HG02588 (cell line): ENCODE data around the gene NEK4.
"Not testable (repeated sequence)": the region's sequence is repeated elsewhere in the genome, so short reads cannot be mapped to it uniquely, and the experiment has no call there.

ENCODE experiments used
- ATAC-seq: cut with Tn5 transposase; IDR thresholded peaks from one replicate; pipeline ENCODE4 v1.9.1; 2021; ENCODE audit warnings: mild to moderate bottlenecking, moderate library complexity; ENCODE audit not compliant: unreplicated experiment

NEK4 gene

DNA sequence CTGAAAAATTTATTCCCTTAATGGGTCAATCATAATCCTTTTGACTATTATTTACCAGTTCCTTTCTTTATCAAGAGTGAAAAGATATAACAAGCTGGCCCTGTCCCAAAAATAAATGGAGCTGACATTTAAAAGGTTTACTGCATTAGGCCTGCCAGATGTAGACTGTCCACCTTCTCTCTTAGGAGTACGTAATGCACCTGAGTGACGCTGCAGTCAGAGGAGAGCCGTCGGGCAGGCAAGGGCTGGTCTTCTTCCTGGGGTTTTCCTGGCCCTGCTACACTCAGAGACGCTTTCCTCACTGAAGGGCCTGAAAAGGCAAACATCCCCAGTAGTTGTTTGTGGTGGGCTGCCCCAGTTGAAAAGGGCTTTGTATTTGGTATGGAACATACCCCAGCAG, 27.6 kb downstream of the NEK4 start:
- no peak for ATAC-seq

DNA sequence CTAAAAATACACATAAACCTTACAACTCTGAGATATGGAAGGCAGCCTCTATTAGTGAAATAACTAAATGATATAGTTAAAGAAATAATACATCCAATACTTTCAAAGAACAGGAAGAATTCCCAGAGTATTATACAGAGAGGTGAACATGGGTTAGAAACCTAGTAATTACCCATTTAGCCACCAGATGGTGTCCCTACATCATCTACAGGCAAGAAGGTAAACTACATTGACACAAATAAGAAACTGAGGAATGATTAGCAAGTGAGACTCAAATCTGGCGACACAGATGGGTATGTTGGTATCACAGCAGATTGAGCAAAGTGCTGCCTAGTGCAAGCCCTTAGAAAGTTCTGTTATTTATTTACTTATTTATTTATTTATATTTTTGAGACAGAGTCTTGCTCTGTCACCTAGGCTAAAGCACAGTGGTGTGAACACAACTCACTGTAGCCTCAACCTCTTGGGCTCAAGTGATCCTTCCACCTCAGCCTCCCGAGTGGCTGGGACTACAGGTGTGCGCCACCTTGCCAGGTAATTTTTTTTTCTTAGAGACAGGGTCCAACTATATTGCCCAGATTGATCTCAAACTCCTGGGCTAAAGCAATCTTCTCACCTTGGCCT, 28.2 kb downstream of the NEK4 start:
- no peak for ATAC-seq

DNA sequence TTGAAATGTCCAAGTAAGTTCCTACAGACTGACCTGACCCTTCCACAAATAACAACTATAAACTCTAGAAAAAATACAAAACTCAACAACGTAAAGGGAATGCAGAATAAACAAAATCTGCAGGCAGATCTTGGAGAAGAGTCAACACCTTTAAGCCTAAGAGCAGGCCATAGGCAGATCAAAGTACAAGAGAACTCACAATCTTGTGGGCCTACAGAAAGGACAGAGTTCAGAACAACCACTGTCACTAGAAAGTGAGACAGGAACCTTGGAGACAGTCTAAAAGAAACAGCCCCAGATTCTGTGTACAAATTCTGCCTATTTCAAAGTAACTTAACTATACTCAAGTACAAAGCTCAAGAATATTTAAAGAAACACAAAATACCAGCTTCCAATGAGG, 31.0 kb downstream of the NEK4 start:
- no peak for ATAC-seq

DNA sequence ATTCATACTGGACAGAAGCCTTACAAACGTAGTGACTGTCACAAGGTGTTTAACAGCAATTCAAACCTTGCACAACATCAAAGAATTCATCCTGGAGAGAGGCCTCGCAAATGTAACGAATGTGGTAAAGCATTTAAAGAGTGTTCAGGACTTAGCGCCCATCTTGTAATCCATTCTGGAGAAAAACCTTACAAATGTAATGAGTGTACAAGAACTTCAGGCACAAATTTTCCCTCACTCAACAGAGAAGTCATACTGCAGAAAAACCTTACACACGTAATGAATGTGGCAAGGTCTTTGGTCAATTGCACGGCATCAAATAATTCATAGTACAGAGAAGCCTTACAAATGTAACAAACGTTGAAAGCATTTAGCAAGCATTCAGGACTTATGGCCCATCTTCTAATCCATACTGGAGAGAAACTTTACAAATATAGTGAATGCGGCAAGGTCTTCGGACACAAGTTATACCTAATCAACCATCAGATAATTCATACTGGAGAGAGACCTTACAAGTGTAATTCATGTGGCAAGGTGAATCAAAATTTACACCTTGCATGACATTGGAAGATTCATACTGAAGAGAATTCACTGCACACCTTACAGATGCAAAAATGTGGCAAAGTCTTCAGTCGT, 37.4 kb downstream of the NEK4 start:
- no peak for ATAC-seq

DNA sequence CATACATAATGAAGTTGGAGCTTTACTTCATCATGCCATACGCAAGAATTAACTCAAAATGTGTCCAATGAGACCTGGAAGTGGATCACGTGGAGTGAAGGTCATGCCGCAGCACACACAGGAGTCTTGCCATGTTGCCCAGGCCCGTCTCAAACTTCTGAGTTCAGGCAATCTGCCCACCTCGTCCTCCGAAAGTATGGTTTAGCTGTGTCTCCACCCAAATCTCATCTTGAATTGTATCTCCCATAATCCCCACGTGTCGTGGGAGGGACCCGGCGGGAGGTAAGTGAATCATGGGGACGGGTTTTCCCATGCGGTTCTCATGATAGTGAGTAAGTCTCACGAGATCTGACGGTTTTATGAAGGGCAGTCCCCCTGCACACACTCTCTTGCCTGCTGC, 39.1 kb downstream of the NEK4 start:
- ATAC-seq: no peak

DNA sequence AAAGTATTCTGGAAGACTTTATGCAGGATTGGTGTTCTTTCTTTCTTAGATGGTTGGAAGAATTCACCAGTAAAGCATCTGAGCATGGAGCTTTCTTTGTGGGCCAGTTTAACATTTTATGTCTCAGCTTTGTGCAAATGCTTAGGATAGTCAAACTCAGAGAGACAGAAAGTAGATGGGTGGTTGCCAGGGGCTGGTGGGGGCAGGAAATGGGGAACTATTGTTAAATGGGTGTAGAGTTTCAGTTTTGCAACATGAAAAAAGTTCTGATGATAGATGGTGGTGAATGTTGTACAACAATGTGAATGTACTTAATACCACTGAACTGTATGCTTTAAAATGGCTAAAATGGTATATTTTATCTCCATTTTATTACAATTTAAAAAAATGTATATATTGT, 40.1 kb downstream of the NEK4 start:
- no peak for ATAC-seq

DNA sequence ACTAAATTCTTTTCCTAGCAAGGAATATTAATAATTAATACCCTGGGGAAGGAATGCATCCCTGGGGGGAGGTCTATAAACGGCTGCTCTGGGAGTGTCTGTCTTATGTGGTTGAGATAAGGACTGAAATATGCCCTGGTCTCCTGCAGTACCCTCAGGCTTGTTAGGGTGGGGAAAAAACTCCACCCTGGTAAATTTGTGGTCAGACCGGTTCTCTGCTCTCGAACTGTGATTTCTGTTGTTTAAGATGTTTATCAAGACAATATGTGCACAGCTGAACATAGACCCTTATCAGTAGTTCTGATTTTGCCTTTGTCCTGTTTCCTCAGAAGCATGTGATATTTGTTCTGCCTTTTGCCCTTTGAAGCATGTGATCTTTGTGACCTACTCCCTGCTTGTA, 42.0 kb downstream of the NEK4 start:
- ATAC-seq: not testable (repeated sequence)

DNA sequence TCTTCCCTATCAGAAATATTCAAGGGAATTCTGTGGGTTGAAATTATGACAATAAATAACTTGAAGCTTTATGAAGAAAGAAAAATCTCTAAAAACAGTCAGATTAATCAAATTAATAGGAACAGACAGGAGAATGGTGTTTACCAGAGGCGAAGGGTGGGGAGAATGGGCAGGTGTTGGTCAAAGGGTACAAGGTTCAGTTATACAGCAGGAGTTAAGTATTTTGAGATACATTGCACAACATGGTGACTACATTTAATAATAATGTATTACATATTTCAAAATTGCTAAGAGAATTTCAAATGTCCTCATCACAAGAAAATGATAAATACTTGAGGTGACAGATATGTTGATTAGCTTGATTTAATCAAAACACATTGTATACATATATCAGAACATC, 46.2 kb downstream of the NEK4 start:
- ATAC-seq: no peak

DNA sequence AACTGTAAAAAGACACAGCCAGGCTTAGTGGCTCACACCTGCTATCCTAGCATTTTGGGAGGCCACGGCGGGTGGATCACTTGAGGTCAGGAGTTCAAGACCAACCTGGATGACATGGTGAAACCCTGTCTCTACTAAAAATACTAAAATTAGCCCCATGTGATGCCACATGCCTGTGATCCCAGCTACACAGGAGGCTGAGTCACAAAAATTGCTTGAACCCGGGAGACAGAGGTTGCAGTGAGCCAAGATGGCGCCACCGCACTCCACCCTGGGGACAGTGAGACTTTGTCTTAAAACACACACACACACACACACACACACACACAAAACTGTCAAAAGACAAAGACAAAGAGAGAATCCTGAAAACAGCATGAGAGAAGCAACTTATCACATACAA, 46.8 kb downstream of the NEK4 start:
- ATAC-seq: no peak

DNA sequence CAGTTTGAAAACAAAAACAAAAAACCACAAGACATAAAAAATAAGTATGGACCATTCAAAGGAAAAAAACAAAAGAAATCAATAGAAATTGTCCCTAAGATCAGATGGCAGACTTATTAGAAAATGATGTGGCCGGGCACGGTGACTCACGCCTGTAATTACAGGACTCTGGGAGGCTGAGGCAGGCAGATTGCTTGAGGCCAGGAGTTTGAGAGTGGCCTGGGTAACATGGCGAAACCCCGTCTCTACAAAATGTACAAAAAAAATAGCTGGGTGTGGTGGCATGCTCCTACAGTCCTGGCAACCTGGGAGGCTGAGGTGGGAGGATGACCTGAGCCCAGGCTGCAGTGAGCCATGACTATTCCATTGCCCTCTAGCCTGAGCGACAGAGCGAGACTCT, 48.2 kb downstream of the NEK4 start:
- ATAC-seq: no peak

DNA sequence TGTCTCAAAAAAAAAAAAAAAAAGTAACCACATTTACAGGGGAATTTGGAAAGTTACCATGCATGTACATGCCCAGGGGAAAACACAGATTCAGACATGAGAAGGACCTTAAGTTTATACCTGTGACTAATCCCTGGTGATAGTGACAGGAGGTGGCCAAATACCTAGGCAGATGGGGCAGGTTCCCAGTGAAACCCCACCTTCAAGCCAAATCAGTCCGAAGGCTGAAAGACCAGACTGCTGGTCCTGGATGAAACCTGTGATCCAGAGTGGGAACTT, 49.1 kb downstream of the NEK4 start:
- no peak for ATAC-seq

DNA sequence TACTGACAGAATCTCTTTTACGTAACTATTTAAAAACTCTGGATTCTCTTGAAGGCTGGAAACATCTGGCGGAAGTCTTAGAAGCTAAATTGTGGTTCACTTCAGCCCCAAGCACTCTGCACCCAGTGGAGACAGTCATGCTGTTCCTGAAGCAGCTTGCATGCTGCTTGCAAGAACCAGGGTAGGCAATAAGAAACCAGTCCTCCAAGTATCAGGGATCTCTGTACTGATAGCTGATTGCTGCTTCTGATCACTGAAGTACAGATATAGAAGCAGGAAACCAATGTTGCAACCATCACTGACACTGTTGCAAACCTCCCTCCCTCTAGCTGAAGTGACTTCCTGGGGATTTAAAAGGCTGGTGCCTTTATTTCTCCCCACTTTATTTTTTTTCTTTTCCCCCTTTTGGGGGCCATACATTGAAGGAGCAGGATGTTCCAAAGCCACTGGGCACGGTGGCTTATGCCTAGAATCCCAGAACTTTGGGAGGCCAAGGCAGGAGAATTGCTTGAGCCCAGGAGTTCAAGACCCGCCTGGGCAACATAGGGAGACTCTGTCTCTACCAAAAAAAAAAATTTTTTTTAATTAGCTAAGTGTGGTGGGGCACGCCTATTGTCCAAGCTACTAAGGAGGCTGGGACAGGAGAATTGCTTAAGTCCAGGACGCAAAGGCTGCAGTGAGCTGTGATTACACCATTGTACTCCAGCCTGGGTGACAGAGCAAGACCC, 49.6 kb downstream of the NEK4 start:
- ATAC-seq: no peak

DNA sequence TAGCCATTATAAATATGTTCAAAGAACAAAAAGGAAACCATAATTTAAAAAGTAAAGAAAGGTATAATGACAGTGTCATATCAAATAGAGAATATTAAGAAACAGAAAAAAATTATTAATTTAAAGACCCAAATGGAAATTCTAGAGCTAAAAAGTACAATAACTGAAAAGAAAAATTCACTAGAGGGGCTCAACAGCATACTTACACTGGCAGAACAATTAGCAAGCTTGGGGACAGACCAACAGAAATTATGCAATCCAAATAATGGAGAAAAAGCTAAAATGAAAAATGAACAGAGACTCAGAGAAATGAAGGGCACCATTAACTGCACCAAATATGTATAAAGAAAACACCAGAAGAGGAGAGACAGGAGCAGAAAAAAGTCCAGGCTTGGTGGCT, 51.1 kb downstream of the NEK4 start:
- no peak for ATAC-seq

DNA sequence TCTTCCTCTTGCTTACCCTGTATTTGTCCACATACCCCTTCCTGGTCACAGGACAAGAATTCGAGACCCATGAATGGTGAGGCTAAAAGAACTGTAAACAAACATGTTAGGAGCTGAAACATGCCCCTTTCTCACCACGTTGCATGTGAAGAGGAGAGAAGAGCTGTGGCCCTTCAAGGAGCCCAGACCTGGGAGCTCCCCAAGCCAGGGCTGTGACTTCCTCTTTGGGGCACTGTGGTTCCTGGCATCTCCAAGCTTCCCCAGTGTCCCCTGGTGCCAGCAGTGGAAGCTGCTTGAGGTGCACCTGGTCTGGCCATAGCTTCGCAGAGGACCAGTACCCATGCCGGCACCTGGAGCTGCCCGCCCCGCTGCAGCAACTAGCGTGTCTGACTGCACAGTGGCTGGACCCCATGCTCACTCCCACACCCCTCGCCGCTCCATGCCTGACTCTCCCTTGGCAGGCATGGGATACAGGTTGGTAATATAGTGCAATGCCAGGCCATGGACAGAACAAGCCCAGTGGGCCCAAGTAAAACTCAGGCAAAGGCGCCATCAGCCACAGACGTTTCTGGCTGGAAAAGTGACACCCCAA, 54.9 kb downstream of the NEK4 start:
- no peak for ATAC-seq

DNA sequence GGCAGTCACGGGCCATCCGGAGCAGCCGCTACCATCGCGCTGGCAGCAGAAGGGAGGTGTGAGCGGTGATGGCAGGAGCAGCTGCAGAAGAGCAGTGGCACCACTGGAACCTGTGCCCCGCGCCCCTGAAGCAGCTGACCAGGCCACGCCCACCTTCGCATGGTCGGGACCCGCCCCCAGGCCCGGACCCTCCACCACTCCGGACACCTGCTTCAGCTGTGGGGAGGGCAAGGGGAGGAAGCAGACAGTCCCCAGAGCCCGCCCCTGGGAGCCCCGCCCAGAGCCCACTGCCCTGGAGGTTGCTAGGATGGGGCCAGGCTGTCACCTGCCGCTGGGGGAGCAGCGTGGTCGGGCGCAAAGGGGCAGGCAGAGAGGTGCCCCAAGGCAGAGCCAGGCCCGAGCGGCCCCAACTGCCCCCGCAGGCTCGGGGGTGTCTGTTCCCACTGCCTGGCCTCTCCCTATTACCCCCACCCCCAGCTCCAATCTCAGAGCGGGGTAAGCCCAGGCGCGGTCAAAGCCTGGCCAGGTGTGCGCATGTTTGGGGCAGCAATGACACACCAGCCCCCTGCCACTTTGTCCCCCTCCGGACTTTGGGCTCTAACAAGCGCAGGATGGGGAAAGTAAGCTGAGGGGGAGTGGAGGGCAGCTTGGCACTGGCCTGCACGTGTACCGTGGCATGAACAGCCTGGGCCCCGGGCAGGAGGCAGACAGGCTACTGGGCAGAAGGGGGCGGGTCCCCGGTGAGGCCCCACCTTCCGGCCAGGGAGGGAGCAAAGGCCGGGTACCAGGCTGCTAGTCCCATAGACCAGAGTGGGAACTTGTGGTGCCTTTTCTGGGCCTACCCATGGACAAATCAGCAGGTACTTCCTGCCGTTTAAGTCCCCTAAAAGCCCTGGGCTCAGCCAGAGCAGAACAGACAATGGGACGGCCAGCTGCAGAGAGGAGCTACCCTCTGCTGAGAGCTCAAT, 56.1 kb downstream of the NEK4 start:
- ATAC-seq: no peak

DNA sequence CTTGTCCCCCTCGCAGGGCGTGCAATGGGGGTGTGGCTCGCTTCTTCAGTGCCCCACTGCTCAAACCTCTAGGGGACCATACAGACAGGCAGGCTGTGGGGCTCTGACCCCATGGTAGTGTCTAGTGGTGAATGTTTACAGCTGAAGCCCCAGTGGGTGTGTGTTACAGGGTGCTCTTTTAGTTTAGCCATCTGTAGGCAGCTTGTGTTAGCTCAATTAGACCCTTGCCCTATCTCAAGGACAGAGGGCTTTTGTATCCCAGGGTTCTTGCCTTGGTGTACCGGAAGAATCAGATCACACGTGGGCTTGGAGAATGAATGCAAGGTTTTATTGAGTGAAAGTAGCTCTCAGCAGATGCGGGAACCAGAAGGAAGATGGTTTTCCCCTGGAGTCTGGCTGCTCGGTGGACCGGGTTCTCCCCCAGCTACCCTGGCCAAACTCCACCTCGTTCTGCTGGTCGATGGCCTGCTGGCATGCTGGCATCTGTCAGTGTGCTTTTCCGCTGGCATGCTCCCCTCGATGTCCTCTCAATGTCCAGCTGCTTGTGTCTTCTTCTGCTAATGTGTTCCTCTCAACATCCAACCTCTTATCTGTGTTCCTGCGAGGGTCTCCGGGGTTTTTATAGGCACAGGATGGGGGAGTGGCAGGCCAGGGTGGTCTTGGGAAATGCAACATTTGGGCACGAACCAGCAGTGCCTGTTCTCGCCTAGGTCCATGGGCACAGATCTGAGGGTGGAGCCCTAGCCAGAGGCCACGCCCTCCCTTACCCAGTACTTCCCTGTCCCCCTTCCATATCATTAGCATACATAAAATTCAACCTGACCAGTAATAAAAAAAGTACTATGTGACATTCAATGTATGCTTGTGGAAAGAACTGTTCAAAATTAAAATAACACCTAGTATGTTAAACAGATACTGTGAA, 58.2 kb downstream of the NEK4 start:
- no peak for ATAC-seq

DNA sequence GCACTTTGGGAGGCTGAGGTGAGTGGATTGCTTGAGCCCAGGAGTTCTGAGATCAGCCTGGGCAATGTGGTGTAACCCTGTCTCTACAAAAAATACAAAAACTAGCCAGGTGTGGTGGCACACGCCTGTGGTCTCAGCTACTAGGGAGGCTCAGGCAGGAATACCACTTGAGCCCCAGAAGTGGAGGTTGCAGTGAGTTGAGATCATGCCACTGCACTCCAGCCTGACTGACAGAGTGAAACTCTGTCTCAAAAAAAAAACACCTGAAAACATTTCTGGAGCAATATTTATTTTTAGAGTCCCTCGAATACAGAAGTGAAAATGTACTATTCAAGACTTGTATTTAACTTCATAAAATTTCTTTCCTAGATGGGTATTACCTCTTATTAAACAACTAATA, 60.2 kb downstream of the NEK4 start:
- no peak for ATAC-seq

DNA sequence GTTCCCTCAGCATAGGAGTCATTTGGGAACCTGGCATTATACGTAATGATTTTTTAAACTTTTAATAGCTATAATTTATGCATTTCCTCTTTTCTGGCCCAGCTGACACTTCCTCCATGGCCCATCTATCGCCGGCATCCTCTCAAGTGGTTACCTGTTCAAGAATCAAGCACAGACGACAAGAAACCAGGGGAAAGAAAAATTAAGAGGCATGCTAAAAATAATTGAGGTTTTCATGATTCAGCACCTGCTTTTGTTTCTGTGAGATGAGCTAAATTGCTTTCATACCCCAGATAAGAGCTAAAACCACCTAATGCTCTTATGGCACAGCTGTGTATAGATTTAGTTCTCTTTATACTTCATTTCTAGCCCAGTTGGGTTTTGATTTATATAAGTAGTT, 63.2 kb downstream of the NEK4 start:
- no peak for ATAC-seq

DNA sequence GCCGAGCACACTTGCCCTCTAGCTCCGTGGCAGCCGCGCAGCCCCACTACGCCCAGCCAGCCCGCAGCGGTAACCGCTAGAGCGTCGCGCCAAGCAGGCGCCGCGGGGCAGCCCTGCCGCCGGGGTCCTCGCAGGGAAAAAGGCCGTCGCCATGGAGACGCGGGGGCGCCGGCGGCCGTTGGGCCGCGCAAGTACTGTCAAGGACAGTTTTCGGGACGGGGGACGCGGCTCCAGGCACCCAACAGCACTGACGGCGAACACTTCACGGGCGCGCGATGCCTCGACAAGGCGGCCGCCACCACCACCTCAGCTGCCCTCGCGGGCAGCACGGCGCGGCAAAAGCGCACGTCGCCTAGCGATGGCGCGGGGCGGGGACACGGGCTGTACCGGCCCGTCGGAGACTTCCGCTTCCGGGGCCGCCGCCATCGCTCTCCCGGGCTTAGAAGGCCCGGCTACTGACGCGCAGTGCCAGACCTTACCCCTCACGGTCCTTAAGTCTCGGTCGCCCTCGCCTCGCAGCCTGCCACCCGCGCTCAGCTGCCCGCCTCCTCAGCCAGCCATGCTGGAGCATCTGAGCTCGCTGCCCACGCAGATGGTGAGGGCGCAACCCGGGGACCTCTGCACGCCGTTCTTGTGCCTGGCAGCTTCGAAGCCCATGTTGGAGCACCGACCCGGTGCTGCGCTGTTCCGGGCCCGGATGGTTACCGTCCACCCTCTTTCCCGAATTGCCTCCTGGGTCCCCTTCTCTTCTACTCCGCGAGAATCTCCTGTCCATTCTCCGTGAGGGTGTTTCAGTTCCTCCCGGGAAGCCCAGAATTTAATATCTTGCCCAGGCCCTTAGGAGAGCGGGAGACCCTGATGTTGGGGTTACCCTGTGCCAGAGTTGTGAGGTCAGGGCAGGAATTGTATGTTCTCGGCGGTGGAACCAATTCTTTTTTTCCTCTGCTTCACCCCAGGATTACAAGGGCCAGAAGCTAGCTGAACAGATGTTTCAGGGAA, 64.8 kb downstream of the NEK4 start, which contains the start of the genes GLT8D1 and SPCS1:
GLT8D1 (minus strand) TSS at position 104 of the 999 bp plus-strand sequence. CDS start 5,331 bp downstream, outside the sequence.
SPCS1 (plus strand) TSS at position 419 of the 999 bp plus-strand sequence; CDS start at position 560, 141 bp downstream.
- ATAC-seq: peak; percentile 81
